ENCODE results near the gene PDIA6.
"Not testable (repeated sequence)": the region's sequence is repeated elsewhere in the genome, so short reads cannot be mapped to it uniquely, and the experiment has no call there.

PDIA6 gene

DNA sequence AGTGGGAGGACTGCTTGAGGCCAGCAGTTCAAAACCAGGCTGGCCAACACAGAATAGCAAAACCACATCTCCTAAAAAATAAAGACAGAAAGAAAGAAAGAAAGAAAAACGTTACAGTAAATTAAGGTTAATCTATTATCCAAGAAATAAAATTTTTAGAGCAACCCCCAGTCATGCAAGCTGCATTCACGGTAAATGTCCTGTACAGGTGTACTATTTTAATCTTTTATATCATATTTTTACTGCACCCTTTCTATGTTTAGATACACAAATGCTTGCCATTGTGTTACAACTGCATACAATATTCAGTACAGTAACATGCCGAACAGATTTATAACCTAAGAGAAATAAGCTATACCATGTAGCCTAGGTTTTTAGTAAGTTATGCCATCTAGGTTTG, 6.0 kb downstream of the PDIA6 start:
- DNase-seq: no peak

- not testable (repeated sequence) for DNase-seq
Observed at GRCh38 chr2:10805990-10806389, 6.6 kb downstream of the PDIA6 start.

- DNase-seq: no peak
Observed at GRCh38 chr2:10802657-10803056, 9.9 kb downstream of the PDIA6 start.

GRCh38 chr2:10800163-10800562, 12.4 kb downstream of the PDIA6 start:
- DNase-seq: no peak

- no peak for DNase-seq
Observed at GRCh38 chr2:10798783-10799182, 13.8 kb downstream of the PDIA6 start.

GRCh38 chr2:10796703-10797102, 15.9 kb downstream of the PDIA6 start:
- no peak for DNase-seq

DNA sequence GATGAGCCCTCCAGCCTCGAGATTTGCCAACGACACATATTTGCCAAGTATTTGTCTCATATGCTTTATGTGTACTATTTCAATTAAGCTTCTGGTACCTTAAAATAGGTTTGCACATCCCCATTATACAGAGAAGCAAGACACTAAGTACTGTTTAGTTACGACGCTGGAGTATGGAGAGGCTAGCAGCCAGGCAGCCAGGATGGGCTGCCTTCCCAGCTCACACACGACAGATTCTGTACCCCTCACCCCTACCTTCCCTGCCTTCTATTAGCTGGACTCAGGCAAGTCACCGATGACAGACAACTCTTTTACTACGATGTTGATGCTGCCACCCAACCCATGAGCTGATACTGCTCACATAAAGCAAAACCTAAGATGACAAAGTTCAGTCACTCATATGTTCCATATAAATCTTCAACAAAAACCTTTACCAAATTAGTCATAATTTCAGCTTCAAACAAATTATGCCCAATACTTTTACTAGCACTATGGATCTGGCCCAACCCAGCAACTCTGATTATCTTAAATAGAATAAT, 17.0 kb downstream of the PDIA6 start:
- no peak for DNase-seq

DNA sequence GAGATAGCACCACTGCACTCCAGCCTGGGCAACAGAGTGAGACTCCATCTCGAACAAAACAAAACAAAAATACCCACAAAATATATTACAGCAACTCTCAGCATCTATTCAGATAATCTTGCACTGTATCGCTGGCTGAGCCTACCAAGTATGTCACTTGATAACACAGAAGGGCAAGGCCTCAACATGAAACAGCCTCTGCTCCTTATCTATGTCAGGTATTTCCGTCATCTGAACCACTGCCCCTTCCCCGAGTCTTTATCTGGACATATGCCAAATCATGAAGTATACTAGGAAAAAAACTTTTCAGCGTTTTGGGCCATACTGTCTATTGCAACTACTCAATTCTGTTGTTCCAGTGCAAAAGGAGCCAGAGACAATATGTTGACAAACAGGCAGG, 17.7 kb downstream of the PDIA6 start:
- no peak for DNase-seq

DNA sequence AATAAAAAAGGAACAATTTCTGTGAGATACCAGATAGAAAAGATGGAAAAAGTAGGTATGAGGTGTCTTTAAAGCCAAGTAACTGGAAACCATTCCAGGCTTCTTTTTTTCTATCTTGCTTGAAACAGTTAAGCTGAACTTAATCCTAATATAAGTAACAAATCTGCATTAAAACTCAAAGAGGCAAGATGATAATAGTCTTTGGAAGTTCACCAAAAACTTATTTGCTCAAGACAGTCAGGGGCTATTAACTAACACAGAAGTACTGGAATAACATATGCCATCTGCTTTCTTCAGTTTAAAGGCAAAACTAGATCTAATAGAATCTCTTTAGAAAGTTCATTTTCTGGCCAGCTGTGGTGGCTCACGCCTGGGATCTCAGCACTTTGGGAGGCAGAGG, 18.8 kb downstream of the PDIA6 start:
- DNase-seq: no peak

DNA sequence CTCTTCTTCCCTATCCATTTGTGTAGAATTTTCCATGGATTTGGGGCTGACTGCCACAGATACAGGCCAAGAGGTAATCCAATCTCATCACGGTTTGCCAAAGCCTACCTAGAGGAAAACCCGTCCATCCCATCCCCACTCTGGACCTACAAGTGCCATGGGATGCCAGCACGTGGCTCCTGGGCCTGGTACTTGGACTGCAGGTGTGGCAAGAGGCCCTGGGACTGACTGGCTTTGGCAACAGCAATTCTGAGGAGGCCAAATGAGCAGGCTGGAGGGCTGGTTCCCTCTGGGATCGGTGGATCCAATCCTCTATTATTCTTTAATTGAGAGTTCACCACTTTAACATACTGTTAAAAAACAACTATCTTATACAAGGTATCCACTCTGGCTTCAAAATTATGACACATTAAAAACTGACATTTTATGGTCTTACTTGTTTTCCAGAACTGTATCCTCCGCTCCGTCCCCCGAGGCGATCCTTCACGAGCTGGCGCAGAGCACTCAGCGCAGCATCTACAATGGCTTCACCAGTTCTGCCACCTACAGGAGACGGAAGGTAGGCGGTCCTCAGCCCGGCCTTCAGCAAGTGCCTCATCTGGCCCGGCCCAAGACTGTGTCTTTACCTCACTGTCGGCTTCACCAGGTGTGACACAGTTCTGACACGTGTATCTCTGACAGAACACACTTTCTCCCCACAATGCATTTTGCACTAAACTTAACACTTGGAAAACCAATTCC, 19.8 kb downstream of the PDIA6 start:
- DNase-seq: no peak

- no peak for DNase-seq
Observed at GRCh38 chr2:10792001-10792634, 20.5 kb downstream of the PDIA6 start.

DNA sequence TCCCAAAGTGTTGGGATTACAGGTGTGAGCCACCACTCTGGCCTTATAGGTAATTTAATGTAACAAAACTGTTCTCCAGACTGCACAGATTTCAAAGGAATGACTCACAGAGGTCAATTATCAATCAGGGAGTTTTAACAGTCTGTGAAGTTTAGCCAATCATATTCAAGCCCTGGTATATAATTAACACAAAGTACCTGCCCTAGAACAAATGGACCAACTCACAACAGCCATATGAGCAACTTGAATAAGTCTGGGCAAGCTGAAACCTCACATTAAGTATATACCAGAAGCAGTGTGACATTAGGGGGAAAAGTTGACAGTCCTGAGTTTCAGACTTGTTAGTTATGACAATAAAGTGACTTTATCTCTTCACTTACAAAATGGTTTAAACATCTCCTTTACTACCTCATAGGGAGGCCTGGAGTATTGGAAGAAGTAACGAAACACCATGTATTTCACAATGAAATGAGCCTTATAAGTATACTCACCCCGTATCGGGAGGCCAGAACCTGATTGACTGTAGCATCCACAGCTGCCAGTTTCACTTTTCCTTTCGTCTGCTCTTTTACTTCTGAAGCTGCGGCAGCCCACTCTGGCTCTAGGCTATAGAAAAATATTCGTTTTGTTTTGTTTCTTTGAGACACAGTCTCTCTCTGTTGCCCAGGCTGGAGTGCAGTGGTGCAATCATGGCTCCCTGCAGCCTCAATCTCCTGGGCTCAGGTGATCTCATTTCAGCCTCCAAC, 22.2 kb downstream of the PDIA6 start:
- DNase-seq: no peak

DNA sequence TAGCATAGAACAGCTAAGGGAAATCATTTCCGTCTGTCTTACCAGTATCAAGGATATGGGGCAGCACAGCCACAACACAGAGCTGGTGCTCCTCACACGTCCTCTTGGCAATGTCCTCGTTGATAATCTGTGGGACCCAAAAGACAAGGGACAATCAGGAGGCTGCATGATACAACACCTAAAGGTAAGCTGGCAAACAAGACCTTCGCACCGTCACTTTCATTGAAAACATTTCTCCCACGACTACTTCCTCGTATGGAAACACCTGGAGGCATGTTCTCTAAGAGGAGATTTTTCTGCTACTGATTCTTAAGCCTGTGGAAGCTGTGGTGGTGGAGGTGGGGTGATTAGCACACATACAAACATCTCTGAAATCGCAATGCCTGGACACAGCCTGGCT, 23.7 kb downstream of the PDIA6 start:
- no peak for DNase-seq

DNA sequence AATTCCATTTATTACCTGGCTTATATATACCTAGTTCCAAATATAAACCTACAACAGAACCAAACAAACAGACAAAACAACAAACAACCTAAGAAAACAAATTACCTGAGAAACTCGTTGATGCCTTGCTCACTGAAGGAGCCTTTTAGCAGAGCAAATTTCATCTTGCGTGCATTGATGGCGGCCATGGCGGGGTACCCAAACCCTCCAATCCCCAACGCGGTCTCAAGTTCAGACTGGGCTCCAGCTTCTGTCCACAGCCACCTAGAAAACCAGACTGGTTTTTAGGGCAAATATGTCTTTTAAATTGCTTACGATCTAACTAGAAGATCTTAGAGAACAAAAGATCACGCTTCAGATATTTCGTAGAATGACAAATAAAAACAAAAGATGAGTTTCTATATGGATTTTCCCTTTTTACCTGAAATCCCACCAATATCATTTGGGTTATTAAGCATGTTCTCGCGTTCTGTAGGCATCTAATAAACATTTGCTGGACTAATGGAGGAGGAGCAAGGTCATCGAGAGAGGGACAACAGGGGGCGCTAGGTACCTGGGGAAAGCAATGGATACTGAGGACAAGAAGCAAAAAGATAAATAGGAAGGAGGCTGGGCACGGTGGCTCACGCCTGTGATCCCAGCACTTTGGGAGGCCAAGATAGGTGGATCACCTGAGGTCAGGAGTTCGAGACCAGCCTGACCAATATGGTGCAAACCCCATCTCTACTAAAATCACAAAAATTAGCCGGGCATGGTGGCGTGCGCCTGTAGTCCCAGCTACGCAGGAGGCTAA, 25.2 kb downstream of the PDIA6 start:
- no peak for DNase-seq

- no peak for DNase-seq
Observed at GRCh38 chr2:10786240-10786982, 26.2 kb downstream of the PDIA6 start.

- DNase-seq: no peak
Observed at GRCh38 chr2:10785260-10785659, 27.3 kb downstream of the PDIA6 start.

GRCh38 chr2:10784719-10785118, 27.9 kb downstream of the PDIA6 start:
- no peak for DNase-seq

DNA sequence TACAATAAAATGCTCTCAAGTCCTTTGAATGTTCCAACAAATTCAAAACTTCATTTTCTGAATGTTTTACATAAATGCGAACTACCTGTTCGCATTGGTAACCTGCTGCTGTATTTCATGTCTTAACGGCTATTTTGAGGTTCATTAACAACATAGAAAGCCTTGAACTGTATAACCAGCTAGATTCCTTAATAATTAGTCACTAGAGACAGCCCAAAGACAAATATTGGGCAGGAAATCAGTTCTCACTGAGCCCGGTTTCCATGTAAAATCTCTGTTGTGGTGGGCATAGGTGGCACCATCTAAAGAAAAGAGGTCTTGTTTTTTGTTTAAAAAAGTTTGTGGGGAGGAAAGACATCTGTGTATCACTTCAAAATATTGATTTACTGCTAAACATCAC, 29.2 kb downstream of the PDIA6 start:
- no peak for DNase-seq

DNA sequence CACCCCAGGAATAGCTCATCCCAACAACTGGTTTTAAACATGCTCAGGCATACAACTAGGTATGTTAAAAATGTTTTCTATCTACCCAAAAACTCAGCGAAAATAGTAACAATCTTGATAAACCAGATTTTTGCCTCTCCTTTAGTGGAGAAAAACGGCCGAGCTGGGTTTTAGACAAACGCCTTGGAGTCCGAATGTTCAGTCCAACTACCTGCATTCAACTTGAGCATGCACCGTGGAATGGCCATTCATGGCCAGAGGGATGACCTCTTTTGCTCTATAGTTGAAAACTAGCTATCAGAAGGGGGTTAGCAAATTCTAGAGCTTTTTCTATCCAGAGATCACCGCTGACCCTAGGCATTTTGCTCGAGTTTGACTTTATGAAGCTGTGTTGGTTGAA, 30.8 kb downstream of the PDIA6 start:
- DNase-seq: no peak

- DNase-seq: not testable (repeated sequence)
Observed at GRCh38 chr2:10780821-10781220, 31.8 kb downstream of the PDIA6 start.

- DNase-seq: no peak
Observed at GRCh38 chr2:10780491-10780820, 32.1 kb downstream of the PDIA6 start.

DNA sequence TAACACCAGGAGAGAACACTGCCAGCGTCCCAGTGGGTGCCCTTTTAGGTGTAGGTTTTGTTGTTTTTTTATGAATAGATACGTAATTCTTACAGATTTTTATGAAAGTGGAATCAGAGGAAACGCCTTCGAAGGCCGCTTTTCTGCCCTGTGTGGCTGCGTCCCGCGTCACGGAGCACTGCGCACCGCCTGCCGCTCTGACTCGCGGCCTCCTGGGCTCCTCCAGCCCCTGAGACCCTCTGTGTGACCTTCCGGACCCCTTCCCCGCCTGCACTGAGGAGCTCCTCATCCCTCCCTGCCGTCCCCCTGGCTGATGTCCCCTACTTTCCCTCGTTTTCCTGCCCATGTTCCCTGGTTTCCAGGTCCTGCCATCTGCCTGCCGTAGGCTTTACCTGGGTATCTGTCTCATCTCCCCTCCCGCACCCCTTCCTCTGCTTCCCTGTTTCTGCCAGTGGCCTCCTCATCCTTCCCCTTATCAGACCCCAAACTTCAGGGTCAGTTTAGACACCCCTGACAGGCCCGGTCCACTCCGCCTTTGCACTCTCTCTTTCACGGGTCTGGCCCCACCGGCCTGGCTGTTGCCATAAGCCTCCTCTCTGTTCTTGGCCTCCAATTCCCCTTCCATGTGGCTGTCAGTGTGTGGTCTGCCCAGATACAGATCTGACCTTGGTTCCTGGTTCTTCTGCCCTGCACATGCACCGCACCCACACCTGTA, 32.7 kb downstream of the PDIA6 start:
- DNase-seq: no peak
